Cardiac fibroblast (primary cell): Measurements from ENCODE around the gene CD9.

Experiments
- DNase-seq, 2 donors: peaks; one replicate each; pipeline versions ENCODE4 v3.0.0 to v3.0.0-alpha.2; 2010; ENCODE audit warnings: low read depth in 2 of 2
- H3K4me3 ChIP-seq, 2 donors: replicated peaks in 1 of 2; 1 replicate in 1 of 2; 2 replicates in 1 of 2; pipeline ENCODE4 v1.5.1; 2011; ENCODE audit warnings: low read depth in 2 of 2, low read length in 2 of 2, mild to moderate bottlenecking in 2 of 2, moderate library complexity in 1 of 2
- TF ChIP-seq, protein P1 (sequence below): IDR thresholded peaks from one replicate; pipeline ENCODE4 v1.5.1; 2011; ENCODE audit warnings: low read depth, mild to moderate bottlenecking, low read length, inconsistent platforms

CD9 gene

DNA sequence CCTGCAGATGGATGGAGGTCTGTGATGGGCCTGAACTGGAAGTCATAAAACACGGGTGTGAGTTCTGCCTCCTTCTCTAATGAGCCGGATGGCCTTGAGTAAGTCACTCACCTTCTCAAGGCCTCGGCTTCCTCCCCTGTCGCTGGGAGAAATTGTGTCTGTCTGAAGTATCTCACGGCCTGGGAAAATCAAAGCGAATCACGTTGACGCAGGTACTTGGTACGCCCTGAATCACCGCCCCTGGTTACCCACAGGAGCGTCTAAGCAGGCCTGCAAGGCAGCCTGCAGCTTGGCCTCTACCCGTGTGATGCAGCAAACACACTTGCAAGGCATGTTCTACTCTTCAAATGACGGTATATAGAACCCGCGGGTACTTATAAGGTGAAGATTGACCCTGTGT, 28.1 kb upstream of the CD9 start:
- TF ChIP-seq, protein P1, sequence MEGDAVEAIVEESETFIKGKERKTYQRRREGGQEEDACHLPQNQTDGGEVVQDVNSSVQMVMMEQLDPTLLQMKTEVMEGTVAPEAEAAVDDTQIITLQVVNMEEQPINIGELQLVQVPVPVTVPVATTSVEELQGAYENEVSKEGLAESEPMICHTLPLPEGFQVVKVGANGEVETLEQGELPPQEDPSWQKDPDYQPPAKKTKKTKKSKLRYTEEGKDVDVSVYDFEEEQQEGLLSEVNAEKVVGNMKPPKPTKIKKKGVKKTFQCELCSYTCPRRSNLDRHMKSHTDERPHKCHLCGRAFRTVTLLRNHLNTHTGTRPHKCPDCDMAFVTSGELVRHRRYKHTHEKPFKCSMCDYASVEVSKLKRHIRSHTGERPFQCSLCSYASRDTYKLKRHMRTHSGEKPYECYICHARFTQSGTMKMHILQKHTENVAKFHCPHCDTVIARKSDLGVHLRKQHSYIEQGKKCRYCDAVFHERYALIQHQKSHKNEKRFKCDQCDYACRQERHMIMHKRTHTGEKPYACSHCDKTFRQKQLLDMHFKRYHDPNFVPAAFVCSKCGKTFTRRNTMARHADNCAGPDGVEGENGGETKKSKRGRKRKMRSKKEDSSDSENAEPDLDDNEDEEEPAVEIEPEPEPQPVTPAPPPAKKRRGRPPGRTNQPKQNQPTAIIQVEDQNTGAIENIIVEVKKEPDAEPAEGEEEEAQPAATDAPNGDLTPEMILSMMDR, result no peak
- no peak overlapping the region for H3K4me3 ChIP-seq
- no peak for DNase-seq

DNA sequence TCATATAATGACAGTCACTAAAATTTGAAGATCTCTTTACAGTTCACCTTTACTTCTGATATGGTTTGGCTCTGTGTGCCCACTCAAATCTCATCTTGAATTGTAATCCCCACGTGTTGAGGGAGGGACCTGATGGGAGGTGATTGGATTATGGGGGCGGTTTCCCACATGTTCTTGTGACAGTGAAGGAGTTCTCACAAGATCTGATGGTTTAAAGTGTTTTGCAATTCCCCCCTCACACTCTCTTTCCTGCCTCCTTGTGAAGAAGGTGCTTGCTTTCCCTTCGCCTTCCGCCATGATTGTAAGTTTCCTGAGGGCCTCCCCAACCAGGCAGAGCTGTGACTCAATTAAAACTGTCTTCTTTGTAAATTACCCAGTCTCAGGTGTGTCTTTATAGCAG, 27.3 kb upstream of the CD9 start:
- H3K4me3 ChIP-seq, result no peak overlapping the region
- no peak for DNase-seq
- TF ChIP-seq, protein P1, result no peak

DNA sequence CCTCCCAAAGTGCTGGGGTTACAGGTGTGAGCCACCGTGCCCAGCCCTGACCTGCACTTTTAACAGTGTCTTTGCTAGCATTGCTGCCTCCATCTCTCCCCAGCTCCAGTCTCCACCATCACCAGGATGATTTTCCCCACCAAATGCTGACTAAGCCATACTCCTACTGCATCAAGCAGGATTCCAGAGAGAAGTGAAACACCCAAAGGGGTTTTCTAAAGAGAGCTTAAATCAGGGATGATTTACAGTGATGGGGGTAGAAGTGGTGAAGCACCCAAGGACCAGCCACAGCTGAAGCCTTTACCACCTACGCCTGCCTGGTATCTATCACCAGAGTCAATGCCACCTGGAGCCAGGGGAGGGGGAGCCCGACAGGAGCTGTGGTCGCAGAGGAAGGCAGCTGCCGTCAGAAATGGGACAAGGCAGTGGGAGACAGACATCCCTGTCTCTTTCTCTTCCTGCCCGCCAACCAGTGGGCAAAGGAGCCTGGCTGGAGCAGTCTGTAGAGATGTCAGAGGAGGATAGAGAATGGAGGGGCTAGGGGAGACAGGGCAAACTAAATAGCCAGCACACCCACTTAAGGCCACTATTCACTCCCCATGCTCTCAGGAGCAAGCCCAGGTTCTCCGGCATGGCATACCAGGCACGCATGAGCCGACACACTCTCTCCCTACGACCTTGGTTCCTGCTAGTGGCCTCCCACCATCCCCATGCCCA, 22.4 kb upstream of the CD9 start:
- H3K4me3 ChIP-seq, result no peak overlapping the region
- DNase-seq, result no peak
- TF ChIP-seq, protein P1, result no peak

DNA sequence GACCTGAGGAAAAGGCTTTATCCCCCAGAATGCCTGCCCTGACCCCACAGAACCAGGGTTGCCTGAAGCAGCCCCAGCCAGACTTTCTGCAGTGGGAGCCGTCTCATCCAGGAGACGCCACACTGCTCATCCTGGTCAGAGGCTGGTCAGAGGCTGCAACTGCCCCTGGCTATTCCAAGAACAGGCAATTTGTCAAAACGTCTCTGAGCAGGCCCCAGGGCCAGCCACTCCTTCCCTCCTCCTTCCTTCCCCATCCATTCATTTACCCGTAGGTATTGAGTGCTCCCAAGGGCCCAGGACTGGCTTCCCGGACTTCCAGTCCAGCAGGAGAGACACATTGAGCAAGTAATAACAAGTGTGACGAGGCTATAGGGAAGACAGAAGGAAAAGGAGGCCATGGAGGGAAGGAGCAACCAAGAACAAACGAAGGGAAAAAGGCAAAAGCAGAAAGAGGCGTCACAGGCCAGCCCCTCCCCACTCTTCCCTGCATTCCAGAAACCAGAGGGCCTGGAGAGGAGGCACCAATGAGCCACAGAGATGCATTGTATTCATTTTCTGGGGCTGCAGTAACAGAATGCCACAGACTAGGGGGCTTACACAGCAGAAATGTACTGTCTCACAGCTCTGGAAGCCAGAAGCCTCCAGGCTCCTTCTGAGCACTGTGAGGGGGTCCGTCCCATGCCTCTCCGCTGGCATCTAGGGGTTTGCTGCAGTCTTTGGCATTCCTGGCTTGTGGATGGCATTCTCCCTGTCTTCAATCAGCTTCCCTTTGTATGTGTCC, 21.0 kb upstream of the CD9 start:
- no peak overlapping the region for H3K4me3 ChIP-seq
- DNase-seq, result peak; percentile 7 to 61
- TF ChIP-seq, protein P1, result peak; percentile 9

DNA sequence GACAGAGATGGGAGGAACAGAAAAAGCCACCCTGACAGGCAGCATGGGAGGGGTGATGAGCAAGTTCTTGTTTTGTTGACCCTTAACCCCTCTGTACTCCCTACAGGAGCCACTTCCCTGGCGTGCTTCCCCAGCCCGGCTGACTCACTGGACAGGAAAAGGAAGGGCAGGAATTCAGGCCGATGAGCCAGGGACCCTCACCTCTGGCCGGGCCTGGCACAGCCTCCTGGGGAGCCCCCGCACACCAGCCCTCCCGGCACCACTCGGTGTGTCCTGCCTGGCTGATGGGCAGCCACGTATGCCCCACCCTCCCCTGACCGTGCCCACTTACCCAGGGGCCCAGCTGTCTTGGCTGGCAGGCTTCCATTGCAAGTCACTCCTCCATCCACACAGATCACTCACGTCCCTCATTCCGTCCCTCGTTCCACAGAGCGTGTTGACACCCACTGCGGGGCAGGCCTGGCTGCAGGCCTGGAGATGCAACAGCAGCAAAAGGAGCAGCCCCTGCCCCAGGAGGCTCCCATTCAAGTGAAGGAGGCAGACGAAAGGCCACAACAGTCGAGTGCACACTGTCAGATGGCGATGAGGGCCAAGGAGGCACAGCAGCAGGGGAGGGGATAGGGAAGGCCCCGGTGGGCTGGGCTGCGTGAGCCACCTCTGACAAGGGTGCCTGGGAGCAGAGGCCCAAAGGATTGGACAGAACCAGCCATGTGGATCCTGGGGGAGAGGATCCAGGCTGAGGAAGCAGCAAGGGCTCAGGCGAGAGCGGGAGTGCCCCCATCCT, 19.7 kb upstream of the CD9 start:
- DNase-seq, result peak; percentile 89 to 92
- H3K4me3 ChIP-seq, result no peak overlapping the region
- TF ChIP-seq, protein P1, result no peak

DNA sequence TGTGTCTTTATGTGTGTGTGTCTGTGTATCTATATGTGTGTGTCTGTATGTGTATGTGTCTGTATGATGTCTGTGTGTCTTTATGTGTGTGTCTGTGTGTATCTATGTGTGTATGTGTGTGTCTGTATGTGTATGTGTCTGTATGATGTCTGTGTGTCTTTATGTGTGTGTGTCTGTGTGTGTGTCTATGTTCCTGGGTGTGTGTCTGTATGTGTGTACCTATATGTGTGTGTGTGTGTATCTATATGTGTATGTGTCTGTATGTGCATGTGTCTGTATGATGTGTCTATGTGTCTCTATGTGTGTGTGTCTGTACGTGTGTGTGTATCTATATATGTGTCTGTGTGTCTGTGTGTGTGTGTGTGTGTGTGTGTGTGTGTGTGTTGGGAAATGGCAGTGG, 19.0 kb upstream of the CD9 start:
- no peak overlapping the region for H3K4me3 ChIP-seq
- TF ChIP-seq, protein P1, result no peak
- no peak for DNase-seq
